HCT116 (cell line): Measurements from ENCODE around the gene C19orf25. TPM values are rescaled to one million over a fixed set of nuclear protein-coding genes. Genes with fewer than 3 reads are reported as not detected.

Experiments used
- ATAC-seq: fragments of 200-7000 bp; cut with Tn5 transposase; 2 replicates; pipeline ENCODE4 v1.9.1; 2020; ENCODE audit warnings: mild to moderate bottlenecking, moderate library complexity
- BruUV-seq: library from RNA; stranded (reverse); fragments of 400-500 nt; replicated peaks from 2 replicates; lab custom pipeline; 2021; lab: Mats Ljungman, UMichigan
- CTCF ChIA-PET: fragments of 300-600 bp; sonication (Branson Sonifier 250); formaldehyde crosslinking; loops from one replicate; lab custom pipeline; 2021; ENCODE audit warnings: antibody characterized with exemption; lab: Charles Lee
- POLR2A ChIA-PET: fragments of 300-600, 350-600 bp; sonication (Branson Sonifier 250); formaldehyde crosslinking; loops from one replicate; lab custom pipeline; 2021; ENCODE audit warnings: antibody characterized with exemption; lab: Charles Lee
- RAD21 ChIA-PET, 2 experiments: fragments of 300-600 bp; sonication (Branson Sonifier 250); formaldehyde crosslinking; loops; one replicate each; lab custom pipeline; 2023; ENCODE audit warnings: low total read pairs in 2 of 2; ENCODE audit not compliant: uncharacterized antibody in 2 of 2, unreplicated experiment in 2 of 2, low non-redundant PET in 1 of 2; lab: Charles Lee
- DNase-seq: peaks from one replicate; pipeline ENCODE4 v3.0.0-alpha.2; 2010; ENCODE audit warnings: low read depth, low spot score
- H2AFZ ChIP-seq: fragments of 200-600 bp; shearing (Covaris generic), sonication (generic); 2 replicates; pipeline ENCODE4 v1.6.1; 2017; ENCODE audit warnings: low read depth, mixed run types, mixed read lengths, antibody characterized with exemption, low read length; ENCODE audit not compliant: poor library complexity, severe bottlenecking
- H3K27ac ChIP-seq: 2 replicates; pipeline ENCODE4 v1.5.1; 2012; ENCODE audit warnings: low read depth, low read length
- H3K27me3 ChIP-seq: fragments of 200-600 bp; sonication (generic); 2 replicates; pipeline ENCODE4 v1.6.1; 2016; ENCODE audit warnings: mixed run types, low read length, mixed read lengths; ENCODE audit not compliant: insufficient read depth
- H3K36me3 ChIP-seq, 2 experiments: fragments of 200-500 bp in 1 of 2; fragments of 200-600 bp in 1 of 2; sonication (Bioruptor generic) in 1 of 2; sonication (generic) in 1 of 2; 2 replicates each; pipeline versions ENCODE4 v1.5.1 to v1.6.1; 2014 to 2016; ENCODE audit warnings: low read length in 2 of 2, inconsistent platforms in 1 of 2, mixed read lengths in 1 of 2, mixed run types in 1 of 2; ENCODE audit not compliant: insufficient read depth in 2 of 2, control insufficient read depth in 1 of 2
- H3K4me1 ChIP-seq, 2 experiments: fragments of 200-600 bp in 1 of 2; sonication (generic) in 1 of 2; 2 replicates each; pipeline versions ENCODE4 v1.5.1 to v1.6.1; 2012 to 2017; ENCODE audit warnings: low read length in 2 of 2, inconsistent platforms in 1 of 2, mild to moderate bottlenecking in 1 of 2, mixed read lengths in 1 of 2, mixed run types in 1 of 2, moderate library complexity in 1 of 2; ENCODE audit not compliant: insufficient read depth in 2 of 2, control insufficient read depth in 1 of 2
- H3K4me2 ChIP-seq: fragments of 200-600 bp; sonication (generic); 2 replicates; pipeline ENCODE4 v1.6.1; 2017; ENCODE audit warnings: mixed run types, low read length, mixed read lengths
- H3K4me3 ChIP-seq, 2 experiments: fragments of 200-600 bp in 1 of 2; sonication (generic) in 1 of 2; replicated peaks in 1 of 2; 2 replicates each; pipeline ENCODE4 v1.5.1; 2011 to 2016; ENCODE audit warnings: low read length in 2 of 2, control low read depth in 1 of 2, low read depth in 1 of 2, mild to moderate bottlenecking in 1 of 2, mixed read lengths in 1 of 2, mixed run types in 1 of 2
- H3K79me2 ChIP-seq: fragments of 200-600 bp; sonication (generic); 2 replicates; pipeline ENCODE4 v1.6.1; 2017; ENCODE audit warnings: mild to moderate bottlenecking, mixed run types, low read length, moderate library complexity, mixed read lengths; ENCODE audit not compliant: insufficient read depth
- H3K9ac ChIP-seq: fragments of 200-600 bp; sonication (generic); 2 replicates; pipeline ENCODE4 v1.6.1; 2016; ENCODE audit warnings: low read length, mixed read lengths
- H3K9me2 ChIP-seq: fragments of 200-600 bp; sonication (generic), shearing (Covaris generic); 2 replicates; pipeline ENCODE4 v1.6.1; 2017; ENCODE audit warnings: mixed run types, mild to moderate bottlenecking, moderate library complexity; ENCODE audit not compliant: insufficient read depth
- H3K9me3 ChIP-seq, 2 experiments: fragments of 200-500 bp in 1 of 2; fragments of 200-600 bp in 1 of 2; sonication (Bioruptor generic) in 1 of 2; sonication (generic) in 1 of 2; 2 replicates each; pipeline ENCODE4 v1.6.1; 2014 to 2017; ENCODE audit warnings: low read length in 2 of 2, mixed read lengths in 2 of 2, inconsistent platforms in 1 of 2, low read depth in 1 of 2, mild to moderate bottlenecking in 1 of 2, mixed run types in 1 of 2, moderate library complexity in 1 of 2; ENCODE audit not compliant: control insufficient read depth in 1 of 2, insufficient read depth in 1 of 2
- H4K20me1 ChIP-seq: fragments of 200-600 bp; sonication (generic), shearing (Covaris generic); 2 replicates; pipeline ENCODE4 v1.6.1; 2017; ENCODE audit warnings: mixed run types, mild to moderate bottlenecking, moderate library complexity; ENCODE audit not compliant: insufficient read depth
- ATF3 ChIP-seq: IDR thresholded peaks from 2 replicates; pipeline ENCODE4 v1.6.1; 2012
- ELF1 ChIP-seq: IDR thresholded peaks from 2 replicates; pipeline ENCODE4 v1.6.1; 2012; ENCODE audit warnings: low read depth, borderline replicate concordance
- EZH2phosphoT487 ChIP-seq: fragments of 200-600 bp; IDR thresholded peaks from 2 replicates; pipeline ENCODE4 v1.6.1; 2018; ENCODE audit warnings: antibody characterized with exemption, borderline replicate concordance
- MAX ChIP-seq: IDR thresholded peaks from 2 replicates; pipeline ENCODE4 v1.6.1; 2012
- POLR2AphosphoS5 ChIP-seq: IDR thresholded peaks from 2 replicates; pipeline ENCODE4 v1.6.1; 2011; ENCODE audit warnings: mild to moderate bottlenecking, low read depth, low read length, moderate library complexity
- SRF ChIP-seq: IDR thresholded peaks from 2 replicates; pipeline ENCODE4 v1.6.1; 2012; ENCODE audit warnings: low read depth
- ZFX ChIP-seq: fragments of 450-650 bp; IDR thresholded peaks from 2 replicates; pipeline ENCODE4 v1.6.1; 2017
- ZNF274 ChIP-seq: fragments of 200-500 bp; sonication (Bioruptor generic); IDR thresholded peaks from 2 replicates; pipeline ENCODE4 v1.6.1; 2014; ENCODE audit warnings: mild to moderate bottlenecking, low read depth, low read length, inconsistent platforms
- intact Hi-C: fragments of 100-400 bp; cut with micrococcal nuclease; formaldehyde crosslinking; loops from 2 replicates; pipeline ENCODE4 v1.10.0; 2022
- total RNA-seq: library from RNA; stranded (reverse); gene quantifications from one replicate; pipeline ENCODE4 v1.2.1, GENCODE V29; 2021; ENCODE audit not compliant: unreplicated experiment

C19orf25 gene
- total RNA-seq, 1 experiment from 2014 or later, result 48.8 TPM

DNA sequence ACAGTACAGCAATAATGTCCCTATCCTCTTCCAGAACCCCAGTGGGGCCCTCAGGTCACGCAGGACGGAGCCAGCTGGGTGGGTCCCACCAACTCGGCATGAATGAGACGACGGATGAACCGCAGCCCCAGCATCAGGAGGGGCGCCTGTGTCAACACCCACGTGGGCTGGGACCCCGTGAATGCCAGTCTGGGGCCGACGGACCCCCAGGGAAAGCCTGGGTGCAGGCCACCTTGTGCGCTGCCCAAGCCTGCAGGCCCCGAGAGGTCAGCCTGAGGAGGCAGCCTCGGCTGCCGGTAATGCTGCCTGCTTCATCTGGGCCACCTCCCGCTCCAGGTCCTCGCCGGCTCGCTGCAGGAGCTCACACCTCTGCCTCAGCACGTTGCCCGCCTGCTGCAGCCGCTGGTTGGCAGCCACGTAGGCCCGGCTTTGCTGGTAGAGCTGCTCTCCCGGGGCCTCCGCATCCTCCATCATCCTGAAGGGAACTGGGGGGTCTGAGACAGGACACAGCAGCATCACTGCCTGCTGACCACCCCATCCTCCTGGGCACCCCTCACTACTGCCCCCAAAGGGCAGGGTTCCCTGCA, 4.2 kb downstream of the C19orf25 start:
- H3K9me3 ChIP-seq, result no peaks in the 10 kb centered on the region
- no peak overlapping the region for H3K9ac ChIP-seq
- no peak for TF ChIP-seq ZFX
- 0 out of 2 replicates have a peak, but pooled peaks have one; percentile 4 for TF ChIP-seq POLR2AphosphoS5
- H2AFZ ChIP-seq, result no peak overlapping the region
- no peak overlapping the region for H3K4me2 ChIP-seq
- no peak overlapping the region for H3K4me3 ChIP-seq
- no peaks in the 10 kb centered on the region for H3K9me2 ChIP-seq
- no peaks in the 10 kb centered on the region for H3K27me3 ChIP-seq
- H4K20me1 ChIP-seq, result no peaks in the 10 kb centered on the region
- peaks cover 22 to 44% of the 10 kb centered on the region in 2 experiments for H3K4me1 ChIP-seq
- BruUV-seq, result no TSS peak
- POLR2A ChIA-PET, result interaction anchor here (1.4 to 1.7 kb wide), 2 partner anchors 19 to 20 kb away, joined by 4 to 5 read pairs; no protein-coding TSS in a partner anchor
- H3K36me3 ChIP-seq, result peaks cover 3 to 5% of the 10 kb centered on the region in 2 experiments; a peak in 2 of 4 replicates
- DNase-seq (no peak), ATAC-seq (no peak)
- RAD21 ChIA-PET, result no interaction called here
- H3K79me2 ChIP-seq, result peaks cover 34% of the 10 kb centered on the region
- CTCF ChIA-PET, result no interaction called here
- intact Hi-C loops, result no loop called here
- H3K27ac ChIP-seq, result no peak overlapping the region; the same call in 1 of the 2 replicates

GRCh38 chr19:1474011-1474764, 4.8 kb downstream of the C19orf25 start:
- Histone ChIP-seq H3K4me3 (no peak overlapping the region), H2AFZ (no peak overlapping the region), H3K9me3 (no peaks in the 10 kb centered on the region), H3K36me3 (peaks cover 3 to 5% of the 10 kb centered on the region in 2 experiments; a peak in 2 of 4 replicates), H3K27me3 (no peaks in the 10 kb centered on the region), H4K20me1 (no peaks in the 10 kb centered on the region), H3K4me2 (no peak overlapping the region), H3K9ac (no peak overlapping the region), H3K27ac (peak overlapping the region; percentile 14; the same call in 1 of the 2 replicates), H3K79me2 (peaks cover 34% of the 10 kb centered on the region), H3K9me2 (no peaks in the 10 kb centered on the region), H3K4me1 (peaks cover 23 to 43% of the 10 kb centered on the region in 2 experiments)
- no TSS peak for BruUV-seq
- intact Hi-C loops, result no loop called here
- TF ChIP-seq SRF (no peak), ELF1 (no peak), ATF3 (no peak), ZNF274 (no peak), MAX (no peak), EZH2phosphoT487 (no peak)
- ATAC-seq (no peak), DNase-seq (no peak)
- ChIA-PET POLR2A (interaction anchor here (1.7 kb wide), 1 partner anchor 18 kb away, joined by 5 read pairs; no protein-coding TSS in a partner anchor), CTCF (no interaction called here), RAD21 (no interaction called here)
